ENCODE measurements around the gene SLC35E2B.
A peak's percentile ranks its signal among the peaks of the same experiment; 100 is the strongest.

The SLC35E2B gene

GRCh38 chr1:1623181-1623630 is 69.4 kb downstream of the SLC35E2B start:
- no peak for DNase-seq

DNA sequence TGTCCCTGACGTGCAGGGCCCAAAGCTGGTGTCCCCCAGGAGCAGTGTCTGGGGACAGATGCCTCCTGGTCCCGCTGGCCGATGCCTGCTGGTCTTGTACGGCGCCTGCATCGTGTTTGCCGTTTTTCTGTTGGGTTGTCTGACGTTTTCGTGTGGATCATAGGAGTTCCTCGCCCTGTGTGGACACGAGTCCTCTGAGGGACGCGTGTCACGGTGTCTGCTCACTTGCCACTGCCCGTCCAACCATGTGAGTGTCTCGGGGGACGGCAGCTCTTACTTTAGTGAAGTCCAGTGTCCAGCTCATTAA is 69.9 kb downstream of the SLC35E2B start:
- no peak for DNase-seq

DNA sequence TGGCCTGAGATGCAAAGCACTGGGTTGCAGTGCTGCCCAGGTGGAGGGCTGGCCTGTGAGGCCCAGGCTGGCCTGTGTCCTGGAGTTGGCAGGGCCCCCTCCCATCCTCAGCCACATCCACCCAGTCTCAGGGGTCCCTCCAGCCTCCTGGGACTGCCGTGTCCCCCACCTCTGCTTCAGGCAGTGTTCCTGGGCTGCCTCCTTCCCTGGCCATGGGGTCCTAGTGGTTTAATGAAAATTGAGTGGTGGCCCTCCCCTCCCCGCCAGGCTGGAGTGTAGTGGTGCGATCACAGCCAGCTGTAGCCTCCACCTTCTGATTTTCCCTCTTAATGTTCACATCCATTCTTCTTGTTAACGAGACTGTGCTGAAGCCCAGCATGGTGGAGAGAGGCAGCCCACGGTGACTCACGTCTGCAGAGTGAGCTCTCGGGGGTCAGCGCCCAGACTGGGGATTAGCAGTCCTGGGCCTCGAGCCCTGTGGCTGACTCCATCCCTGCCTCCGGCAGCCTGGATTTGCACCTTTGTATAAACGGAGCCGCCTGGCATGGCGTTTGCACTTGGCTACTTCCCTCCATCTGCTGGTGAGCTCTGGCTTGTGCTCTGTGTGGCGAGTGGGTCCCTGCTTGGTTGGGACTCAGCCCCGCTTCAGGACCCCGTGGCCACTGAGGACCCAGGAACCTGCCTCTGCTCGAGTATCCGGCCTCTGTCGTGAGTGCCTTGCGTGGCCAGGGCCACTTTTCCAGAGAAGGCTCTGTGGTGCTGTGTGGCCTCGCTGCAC is 70.4 kb downstream of the SLC35E2B start:
- no peak for DNase-seq

GRCh38 chr1:1621173-1622009 is 71.2 kb downstream of the SLC35E2B start:
- DNase-seq: no peak

- DNase-seq: no peak
Measured at GRCh38 chr1:1620433-1621139, 72.0 kb downstream of the SLC35E2B start.

DNA sequence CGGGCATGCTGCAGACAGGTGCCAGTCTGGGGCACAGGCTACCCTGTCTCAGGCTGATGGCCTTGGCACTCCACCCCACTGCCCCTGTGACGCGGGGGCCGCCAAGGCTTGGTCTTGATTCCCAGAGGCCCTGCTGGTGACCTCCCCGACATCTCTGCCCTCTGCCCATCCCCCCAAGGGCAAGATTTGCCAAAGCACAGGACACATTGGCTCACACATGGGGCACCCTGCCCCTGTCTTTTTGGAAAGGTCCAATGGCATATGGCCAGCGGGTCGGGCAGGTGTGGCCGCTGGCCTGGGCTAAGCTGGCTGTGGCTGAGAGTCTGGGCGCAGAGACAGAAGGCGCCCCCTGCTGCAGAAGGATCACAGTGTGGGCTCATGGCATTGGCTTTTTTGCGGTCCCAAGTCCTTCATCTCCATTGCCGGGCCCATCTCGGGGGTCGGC is 72.7 kb downstream of the SLC35E2B start:
- DNase-seq: no peak

DNA sequence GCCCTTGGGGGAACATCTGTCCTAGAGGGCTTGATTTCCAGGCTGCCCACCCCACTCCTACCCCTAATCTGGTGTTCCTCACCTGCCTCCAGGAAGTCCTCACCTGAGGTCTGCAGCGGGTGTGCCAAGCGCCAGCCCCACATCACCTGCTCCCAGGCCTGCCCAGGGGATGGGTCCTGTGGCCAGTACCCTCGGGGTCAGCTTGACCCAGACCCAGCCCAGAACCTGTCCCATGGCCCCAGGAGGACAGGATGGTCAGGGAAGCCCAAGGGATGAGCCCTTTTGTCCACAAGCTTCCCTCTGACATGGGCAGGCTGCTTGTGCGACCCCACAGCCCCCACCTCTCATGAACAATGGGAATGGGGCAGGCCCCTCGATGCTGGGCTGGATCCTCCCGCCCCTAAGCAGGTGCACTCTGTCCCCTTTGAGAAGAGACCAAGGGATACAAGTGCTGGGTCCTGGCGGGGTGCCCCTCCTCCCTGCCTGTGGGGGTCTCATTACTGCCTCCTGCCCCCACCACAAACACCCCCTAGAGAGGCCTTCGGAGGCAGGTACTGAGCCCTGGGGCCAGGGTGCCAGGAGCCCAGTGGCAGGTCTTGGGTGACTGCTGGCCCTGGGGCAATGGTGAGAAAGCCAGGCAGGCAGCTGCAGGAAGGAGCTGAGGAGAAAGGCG is 74.1 kb downstream of the SLC35E2B start:
- no peak for DNase-seq

DNA sequence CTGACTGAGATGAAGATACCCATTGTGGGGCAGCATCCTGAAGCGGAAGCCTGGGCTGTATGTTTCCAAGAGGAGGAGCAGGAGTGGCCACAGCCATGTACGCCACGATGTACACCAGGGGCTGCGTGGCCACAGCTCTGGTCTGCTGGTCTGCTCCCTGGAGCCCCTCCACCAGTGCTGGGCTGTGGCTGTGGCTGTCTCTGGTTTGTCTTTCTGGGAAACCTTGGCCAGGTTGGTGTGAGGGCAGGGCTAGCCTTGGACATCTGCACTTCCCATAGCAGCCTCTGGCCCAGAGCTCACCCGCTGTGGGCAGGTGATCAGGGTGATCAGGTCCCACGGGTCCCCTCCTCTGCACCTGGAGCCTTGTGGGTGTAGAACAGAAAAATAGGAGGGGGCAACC is 74.7 kb downstream of the SLC35E2B start:
- no peak for DNase-seq

GRCh38 chr1:1617516-1617915 is 75.1 kb downstream of the SLC35E2B start:
- DNase-seq: no peak

DNA sequence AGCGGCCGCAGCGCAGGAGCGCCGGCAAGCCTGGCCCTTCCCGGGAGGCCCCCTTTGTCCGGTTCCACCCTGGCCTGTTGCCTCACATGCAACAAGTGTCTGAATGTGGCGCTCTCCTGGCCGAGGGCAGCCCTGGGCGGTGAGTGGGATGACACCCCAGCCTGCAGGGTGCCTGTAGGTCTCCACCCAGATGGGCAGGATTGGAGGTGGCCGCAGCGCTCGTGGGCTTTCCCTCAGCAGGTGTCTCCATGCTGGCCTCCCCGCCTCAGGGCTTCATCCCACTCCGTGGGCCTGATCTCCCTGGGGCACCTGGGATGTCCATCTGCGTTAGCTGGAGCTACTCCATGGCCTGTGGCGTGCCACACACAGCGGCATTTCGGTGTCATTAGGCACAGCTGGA is 75.8 kb downstream of the SLC35E2B start:
- no peak for DNase-seq

DNA sequence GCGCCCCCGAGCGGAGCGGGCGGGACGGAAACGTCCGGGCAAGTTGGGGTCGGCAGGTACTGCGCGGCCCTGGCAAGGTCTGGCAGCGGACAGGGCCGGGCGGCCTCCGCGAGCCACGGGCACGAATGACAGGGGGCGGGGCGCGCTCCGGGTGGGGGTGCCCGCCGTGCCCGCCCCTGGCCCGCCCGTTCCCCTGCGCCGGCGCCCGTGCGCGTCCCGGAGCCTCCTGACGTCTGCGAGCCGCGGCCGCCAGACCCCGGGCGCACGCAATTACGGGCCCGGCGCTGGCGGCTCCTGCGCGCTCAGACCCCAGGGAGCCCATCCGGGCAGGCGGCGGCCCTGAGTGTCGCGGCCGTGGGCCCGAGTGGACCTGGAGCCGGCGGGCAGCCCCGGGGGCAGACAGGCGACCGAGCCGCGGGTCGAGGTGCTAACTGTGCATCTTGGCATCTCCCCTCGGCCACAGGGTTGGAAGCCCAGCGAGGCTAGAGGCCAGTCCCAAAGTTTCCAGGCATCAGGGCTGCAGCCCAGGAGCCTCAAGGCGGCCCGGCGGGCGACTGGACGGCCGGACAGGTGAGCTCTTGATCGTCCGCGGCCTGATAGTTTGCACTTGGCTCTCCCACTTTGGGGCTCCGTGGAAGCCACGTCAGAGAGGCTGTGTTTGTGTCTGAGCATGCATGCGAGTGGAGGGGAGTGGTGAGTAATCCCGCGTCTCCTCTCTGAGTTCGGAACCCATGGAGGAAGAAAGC is 76.4 kb downstream of the SLC35E2B start:
- no peak for DNase-seq

- DNase-seq: peak; percentile 99
Measured at GRCh38 chr1:1615256-1616044, 77.1 kb downstream of the SLC35E2B start, which contains the start of gene MIB2. Gene MIB2, plus strand, starts transcription at chr1:1615500. Its CDS starts 7,953 bp downstream, at chr1:1623453.

DNA sequence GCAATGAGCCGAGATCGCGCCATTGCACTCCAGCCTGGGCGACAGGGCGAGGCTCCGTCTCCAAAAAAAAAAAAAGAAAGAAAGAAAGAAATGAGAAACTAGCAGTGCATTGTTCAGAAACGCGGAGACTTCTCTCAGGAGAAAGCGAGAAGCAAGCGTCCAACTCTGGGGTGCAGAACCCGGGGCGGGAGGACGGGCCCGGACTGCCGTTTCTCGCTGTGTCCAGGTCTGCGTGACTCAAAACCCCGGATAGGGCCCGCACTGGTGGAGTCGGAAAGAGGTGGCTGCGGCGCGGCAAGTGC is 77.7 kb downstream of the SLC35E2B start:
- DNase-seq: no peak

GRCh38 chr1:1614204-1614953 is 78.2 kb downstream of the SLC35E2B start:
- DNase-seq: peak; percentile 64

- DNase-seq: no peak
Measured at GRCh38 chr1:1613509-1614082, 79.0 kb downstream of the SLC35E2B start.

- no peak for DNase-seq
Measured at GRCh38 chr1:1612104-1612400, 80.5 kb downstream of the SLC35E2B start.

GRCh38 chr1:1610796-1611195 is 81.8 kb downstream of the SLC35E2B start:
- DNase-seq: no peak

- no peak for DNase-seq
Measured at GRCh38 chr1:1609822-1610485, 82.6 kb downstream of the SLC35E2B start.
